HG03432 (cell line): Measurements from ENCODE around the gene MED25.

ENCODE experiments used
- ATAC-seq: cut with Tn5 transposase; IDR thresholded peaks from one replicate; pipeline ENCODE4 v1.9.1; 2021; ENCODE audit warnings: mild to moderate bottlenecking, moderate library complexity; ENCODE audit not compliant: unreplicated experiment

MED25 gene

DNA sequence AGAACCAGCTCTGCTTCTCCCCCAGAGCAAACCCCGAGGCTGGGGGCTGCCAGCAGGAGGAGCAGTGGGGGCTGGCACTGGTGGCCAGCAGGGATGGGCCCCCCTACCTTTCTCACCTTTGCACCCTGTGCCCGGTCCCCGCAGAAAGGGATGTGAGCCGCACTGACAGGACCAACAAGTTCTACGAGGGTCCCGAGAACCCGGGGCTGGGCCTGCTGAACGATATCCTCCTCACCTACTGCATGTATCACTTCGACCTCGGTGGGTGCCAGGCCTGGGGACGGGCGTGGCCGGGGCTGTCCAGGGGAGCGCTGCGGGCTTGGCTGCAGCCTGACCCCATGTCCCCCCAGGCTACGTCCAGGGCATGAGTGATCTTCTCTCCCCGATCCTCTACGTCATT lies 66.0 kb downstream of the MED25 start:
- ATAC-seq: no peak

DNA sequence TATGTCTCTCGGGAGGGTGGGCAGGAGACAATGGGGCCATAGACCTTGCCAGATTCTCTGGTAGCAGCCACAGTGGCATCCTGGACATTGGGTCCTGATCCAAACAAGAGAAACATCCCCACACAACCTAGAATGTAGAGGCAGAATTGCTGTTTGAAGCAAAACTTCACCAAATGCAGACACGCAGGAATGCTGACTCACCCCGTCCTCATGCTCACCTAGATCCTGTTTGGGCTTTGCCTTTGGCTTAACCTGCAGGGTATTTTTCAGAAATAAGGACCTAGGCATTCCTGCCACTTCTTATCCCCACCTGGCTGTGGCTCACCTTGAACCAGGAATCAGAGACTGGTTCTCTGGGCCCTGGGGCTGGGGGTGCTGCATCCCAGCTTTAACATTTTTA lies 66.7 kb downstream of the MED25 start:
- ATAC-seq: no peak
